Uterus (tissue), 2 donors: ENCODE results near the gene PTPN23.

Experiments
- CTCF ChIP-seq, 4 experiments: fragments of 200-600 bp in 2 of 4; fragments of 450-650 bp in 2 of 4; sonication (generic) in 2 of 4; IDR thresholded peaks; one replicate each; pipeline ENCODE4 v1.5.1; 2016 to 2019; ENCODE audit warnings: antibody characterized with exemption in 4 of 4, mild to moderate bottlenecking in 2 of 4, moderate library complexity in 1 of 4
- POLR2A ChIP-seq, 2 donors: fragments of 450-650 bp; IDR thresholded peaks; one replicate each; pipeline ENCODE4 v1.6.1; 2016; ENCODE audit warnings: antibody characterized with exemption in 2 of 2, mild to moderate bottlenecking in 1 of 2, moderate library complexity in 1 of 2

DNA sequence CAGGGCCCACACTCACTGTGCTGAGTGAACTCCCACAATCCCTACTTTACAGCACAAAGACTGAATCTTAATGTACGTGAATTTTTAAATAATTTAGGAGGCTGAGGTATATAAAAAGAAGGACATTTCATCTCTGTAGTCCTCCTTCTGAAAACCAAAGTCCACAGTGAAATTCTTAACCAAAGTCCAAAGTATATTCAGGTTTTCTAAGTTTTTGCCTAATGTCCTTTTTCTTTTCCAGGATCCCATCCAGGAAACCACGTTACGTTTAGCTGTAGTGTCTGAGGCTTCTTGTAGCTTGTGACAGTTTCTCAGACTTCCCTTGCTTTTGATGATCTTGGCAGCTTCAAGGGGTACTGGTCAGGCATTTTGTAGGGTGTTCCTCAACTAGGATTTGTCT, 50.4 kb downstream of the PTPN23 start:
- TF ChIP-seq CTCF (IDR thresholded peaks at IDR 0.05) (no peak), POLR2A (IDR thresholded peaks at IDR 0.05) (no peak)
